GM06990 (cell line): ENCODE measurements around the gene APOB.

Experiments used
- DNase-seq: peaks from one replicate; pipeline ENCODE4 v3.0.0-alpha.2; 2011; ENCODE audit not compliant: insufficient read length; ENCODE audit errors: extremely low read depth
- H3K27me3 ChIP-seq: replicated peaks from 2 replicates; pipeline ENCODE4 v1.6.0; 2011; ENCODE audit warnings: low read length; ENCODE audit not compliant: control insufficient read depth, insufficient read depth
- H3K36me3 ChIP-seq: 2 replicates; pipeline ENCODE4 v1.5.1; 2011; ENCODE audit warnings: low read length; ENCODE audit not compliant: control insufficient read depth, insufficient read depth
- H3K4me3 ChIP-seq: replicated peaks from 2 replicates; pipeline ENCODE4 v1.5.1; 2011; ENCODE audit warnings: low read depth, mild to moderate bottlenecking, control low read depth, low read length
- TF ChIP-seq, protein P1 (sequence below): IDR thresholded peaks from 2 replicates; pipeline ENCODE4 v1.5.1; 2011; ENCODE audit warnings: low read length, control low read depth, mild to moderate bottlenecking, inconsistent platforms; ENCODE audit not compliant: insufficient read depth, poor library complexity, severe bottlenecking

The APOB gene

DNA sequence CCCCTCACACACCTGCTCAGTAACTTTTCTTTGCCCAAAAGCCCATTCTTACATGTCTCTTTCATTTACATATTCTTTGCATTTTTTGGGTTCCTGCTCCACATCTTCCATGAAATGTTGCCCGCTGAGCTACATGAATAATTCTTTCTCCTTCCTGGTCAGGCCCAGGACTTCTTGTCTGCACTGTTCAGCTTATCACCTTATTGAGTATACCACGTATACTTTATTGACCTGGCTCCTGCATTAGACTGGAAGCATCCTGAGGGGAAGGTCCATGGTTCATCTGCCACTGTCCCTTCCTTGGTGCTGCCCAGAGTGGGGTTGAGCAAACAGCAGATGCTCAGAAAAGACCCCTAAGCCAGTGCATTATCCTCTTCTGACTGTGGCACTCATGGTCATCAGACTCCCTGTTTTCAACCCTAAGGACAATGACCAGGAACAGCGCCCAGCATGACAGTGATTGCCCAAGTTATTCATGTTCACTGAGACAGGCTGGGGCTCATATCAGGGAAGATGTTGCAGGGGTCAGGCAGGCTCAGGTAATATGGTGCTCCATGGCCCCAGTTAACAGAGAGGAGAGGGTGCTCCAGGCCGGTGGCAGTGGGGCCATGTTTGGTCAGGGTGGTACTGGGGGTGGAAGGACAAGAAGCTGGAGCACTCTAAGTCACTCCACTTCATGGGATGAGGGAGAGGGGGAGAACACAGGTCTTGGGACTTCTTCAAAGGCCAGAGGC lies 7.7 kb downstream of the APOB start:
- H3K4me3 ChIP-seq: no peak overlapping the region
- TF ChIP-seq, protein P1, sequence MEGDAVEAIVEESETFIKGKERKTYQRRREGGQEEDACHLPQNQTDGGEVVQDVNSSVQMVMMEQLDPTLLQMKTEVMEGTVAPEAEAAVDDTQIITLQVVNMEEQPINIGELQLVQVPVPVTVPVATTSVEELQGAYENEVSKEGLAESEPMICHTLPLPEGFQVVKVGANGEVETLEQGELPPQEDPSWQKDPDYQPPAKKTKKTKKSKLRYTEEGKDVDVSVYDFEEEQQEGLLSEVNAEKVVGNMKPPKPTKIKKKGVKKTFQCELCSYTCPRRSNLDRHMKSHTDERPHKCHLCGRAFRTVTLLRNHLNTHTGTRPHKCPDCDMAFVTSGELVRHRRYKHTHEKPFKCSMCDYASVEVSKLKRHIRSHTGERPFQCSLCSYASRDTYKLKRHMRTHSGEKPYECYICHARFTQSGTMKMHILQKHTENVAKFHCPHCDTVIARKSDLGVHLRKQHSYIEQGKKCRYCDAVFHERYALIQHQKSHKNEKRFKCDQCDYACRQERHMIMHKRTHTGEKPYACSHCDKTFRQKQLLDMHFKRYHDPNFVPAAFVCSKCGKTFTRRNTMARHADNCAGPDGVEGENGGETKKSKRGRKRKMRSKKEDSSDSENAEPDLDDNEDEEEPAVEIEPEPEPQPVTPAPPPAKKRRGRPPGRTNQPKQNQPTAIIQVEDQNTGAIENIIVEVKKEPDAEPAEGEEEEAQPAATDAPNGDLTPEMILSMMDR: no peak

DNA sequence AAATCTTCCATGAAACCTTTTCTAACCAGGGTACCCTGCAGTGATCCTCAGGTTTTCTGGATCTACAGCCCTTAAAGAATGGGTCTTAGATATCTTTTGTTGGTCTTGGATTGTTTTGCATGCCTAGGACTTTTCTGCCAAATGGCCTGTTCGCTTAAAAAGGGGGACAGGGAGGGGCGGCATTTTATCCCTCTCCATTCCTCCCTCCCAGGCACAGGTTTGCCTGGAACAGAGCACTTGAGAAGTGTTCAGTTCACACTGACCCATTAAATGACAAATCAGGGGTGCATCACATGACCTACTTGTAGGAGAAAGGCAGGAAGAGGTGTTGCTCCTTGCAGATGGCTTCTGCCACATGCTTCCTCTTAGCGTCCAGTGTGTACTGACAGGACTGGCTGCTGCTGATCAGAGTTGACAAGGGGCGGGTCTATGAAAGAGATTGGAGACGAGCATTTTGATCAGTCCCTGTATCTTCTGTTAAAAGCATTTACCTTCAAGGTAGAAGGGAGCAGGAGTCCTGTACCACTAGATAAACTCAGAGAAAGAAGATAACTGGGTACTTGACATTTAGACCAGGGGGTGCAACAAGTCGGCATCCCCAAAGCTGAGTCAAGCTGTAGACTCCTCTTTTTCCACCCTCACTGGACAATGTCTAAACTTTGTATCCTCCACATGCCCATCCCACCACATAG lies 8.4 kb downstream of the APOB start:
- TF ChIP-seq, protein P1: no peak
- H3K36me3 ChIP-seq: no peaks in the 10 kb centered on the region
- no peaks in the 10 kb centered on the region; the same call in 1 of the 2 replicates for H3K27me3 ChIP-seq
- H3K4me3 ChIP-seq: no peak overlapping the region
- no peak for DNase-seq

More for the DNA sequence above, 7.7 kb downstream of the APOB start:
- DNase-seq: no peak
- H3K27me3 ChIP-seq: no peaks in the 10 kb centered on the region; the same call in 1 of the 2 replicates
- no peaks in the 10 kb centered on the region for H3K36me3 ChIP-seq

DNA sequence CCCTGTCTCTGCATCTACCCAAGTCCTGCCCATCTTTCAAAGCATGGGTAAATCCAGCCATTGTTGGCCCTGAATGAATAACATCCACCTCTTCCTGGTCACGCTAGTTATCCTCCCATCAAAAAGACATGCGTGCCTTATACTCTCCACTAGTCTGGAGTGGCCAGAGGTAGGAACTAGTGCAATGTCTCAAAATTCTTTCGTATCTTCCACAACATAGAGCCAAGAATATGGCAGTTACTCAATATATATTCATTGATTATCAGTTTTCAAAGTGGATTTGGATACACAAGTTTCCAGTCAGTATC lies 8.9 kb downstream of the APOB start:
- no peak for DNase-seq
- H3K27me3 ChIP-seq: no peaks in the 10 kb centered on the region; the same call in 1 of the 2 replicates
- H3K4me3 ChIP-seq: no peak overlapping the region
- no peaks in the 10 kb centered on the region for H3K36me3 ChIP-seq
- TF ChIP-seq, protein P1: no peak

DNA sequence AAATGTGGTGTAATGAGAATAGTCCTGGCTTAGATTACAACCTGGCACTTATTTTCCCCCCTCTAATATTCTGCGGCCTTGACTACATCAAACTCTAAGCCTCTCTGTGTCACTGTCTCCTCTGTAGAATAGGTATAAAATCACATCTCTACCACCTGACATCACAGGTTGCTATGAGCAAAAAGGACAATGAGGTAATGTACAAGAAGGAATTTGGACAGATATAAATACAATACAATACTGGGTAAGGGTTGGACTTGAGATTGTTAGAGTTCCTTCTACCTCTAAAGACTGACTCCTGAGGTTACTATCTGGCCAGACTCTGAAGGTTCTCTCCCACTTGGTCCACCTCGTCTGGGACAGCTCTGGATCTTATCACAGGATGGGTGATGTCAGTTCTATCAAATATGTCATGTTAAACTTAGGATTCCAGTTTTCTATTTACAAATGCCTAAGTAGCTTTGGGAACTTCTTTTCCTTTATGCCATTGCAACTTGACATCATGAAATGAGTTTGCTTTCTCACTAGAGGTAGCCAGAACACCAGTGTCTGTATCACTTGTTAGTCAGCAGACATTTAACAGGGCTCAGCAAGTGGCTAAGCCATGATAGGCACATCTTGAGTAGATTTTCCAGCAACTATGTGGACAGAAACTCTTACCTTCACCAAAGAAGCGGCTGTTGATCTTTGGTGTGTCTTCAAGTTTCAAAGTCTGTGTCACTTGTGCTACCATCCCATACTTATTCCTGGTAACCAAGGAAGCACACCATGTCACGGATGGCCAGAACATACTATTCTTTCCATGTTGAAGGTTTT lies 9.5 kb downstream of the APOB start:
- no peaks in the 10 kb centered on the region; the same call in 1 of the 2 replicates for H3K27me3 ChIP-seq
- DNase-seq: no peak
- TF ChIP-seq, protein P1: no peak
- H3K36me3 ChIP-seq: no peaks in the 10 kb centered on the region
- H3K4me3 ChIP-seq: no peak overlapping the region

DNA sequence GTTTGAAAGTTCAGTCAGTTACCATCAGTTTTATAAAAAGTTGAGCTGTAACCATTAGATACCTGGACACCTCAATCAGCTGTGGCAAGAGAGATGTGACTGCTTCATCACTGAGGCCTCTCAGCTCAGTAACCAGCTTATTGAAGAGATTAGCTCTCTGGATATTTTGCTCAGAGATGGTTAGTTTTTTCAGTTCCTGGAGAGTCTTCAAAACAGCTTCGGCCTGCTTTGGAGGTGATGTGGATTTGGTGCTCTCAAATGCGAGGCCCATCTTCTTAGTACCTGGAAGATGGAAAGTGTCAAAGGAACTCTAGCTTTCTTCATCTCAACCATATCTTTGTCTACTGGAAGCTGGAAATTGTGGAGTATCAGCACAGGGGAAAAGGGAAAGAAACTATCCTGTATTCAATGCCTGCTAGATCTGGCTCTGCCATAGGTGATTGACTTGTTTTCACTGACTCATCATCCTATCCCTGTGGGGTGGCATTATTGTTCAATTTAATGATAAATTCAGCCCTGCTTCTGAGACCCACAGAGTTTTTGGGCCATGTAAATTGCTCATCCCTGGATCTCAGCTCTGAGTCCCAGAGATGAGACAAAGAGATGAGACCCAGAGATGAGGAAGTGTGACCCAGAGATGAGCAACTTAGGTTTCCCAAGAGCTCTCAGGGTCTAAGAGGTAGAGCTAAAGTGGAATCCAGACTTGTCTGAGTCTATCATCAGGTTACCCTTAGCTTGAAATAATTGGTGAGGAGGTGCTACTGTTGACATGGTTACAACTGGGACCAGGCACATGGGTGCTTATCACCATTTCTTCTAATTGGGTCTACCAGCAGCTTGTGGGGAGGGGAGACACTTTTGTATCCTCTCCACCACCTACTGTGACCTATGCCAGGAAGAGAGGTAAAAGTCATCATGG lies 10.4 kb downstream of the APOB start:
- TF ChIP-seq, protein P1: no peak
- H3K36me3 ChIP-seq: no peaks in the 10 kb centered on the region
- no peak for DNase-seq
- no peaks in the 10 kb centered on the region; the same call in 1 of the 2 replicates for H3K27me3 ChIP-seq
- no peak overlapping the region for H3K4me3 ChIP-seq
